Endothelial cell of umbilical vein (primary cell): ENCODE results near the gene HDX.

ENCODE experiments used
- POLR2AphosphoS5 ChIP-seq: IDR thresholded peaks from 2 replicates; pipeline ENCODE4 v1.6.1; 2012; ENCODE audit warnings: low read depth, mild to moderate bottlenecking, control low read depth, low read length, moderate library complexity; ENCODE audit not compliant: insufficient read depth
- TF ChIP-seq, protein P1 (sequence below), 2 donors: IDR thresholded peaks; 1 replicate in 1 of 2; 2 replicates in 1 of 2; pipeline ENCODE4 v1.5.1; 2011; ENCODE audit warnings: low read length in 2 of 2, mild to moderate bottlenecking in 2 of 2, moderate library complexity in 2 of 2, control low read depth in 1 of 2, inconsistent platforms in 1 of 2, low read depth in 1 of 2; ENCODE audit not compliant: insufficient read depth in 1 of 2; ENCODE audit errors: extremely low read depth in 1 of 2

DNA sequence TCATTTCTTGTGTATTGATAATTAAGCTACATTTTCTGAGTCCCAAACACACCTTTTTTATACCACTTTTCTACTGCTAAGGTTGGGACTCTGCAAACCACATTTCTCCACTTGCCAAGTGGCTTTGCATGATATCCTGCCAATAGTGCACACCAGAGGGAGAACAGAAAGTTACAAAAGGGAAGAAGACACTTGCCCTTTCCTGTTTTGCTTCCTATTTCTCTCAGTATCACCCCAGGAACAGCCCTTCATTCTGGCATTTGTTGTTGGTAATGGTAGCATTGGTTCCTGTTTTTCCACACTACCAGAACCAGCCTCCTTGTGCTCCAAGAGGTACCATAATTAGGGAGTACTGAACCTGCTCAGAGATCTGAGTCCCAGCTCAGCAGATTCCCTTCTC lies 87.1 kb downstream of the HDX start:
- TF ChIP-seq, protein P1, sequence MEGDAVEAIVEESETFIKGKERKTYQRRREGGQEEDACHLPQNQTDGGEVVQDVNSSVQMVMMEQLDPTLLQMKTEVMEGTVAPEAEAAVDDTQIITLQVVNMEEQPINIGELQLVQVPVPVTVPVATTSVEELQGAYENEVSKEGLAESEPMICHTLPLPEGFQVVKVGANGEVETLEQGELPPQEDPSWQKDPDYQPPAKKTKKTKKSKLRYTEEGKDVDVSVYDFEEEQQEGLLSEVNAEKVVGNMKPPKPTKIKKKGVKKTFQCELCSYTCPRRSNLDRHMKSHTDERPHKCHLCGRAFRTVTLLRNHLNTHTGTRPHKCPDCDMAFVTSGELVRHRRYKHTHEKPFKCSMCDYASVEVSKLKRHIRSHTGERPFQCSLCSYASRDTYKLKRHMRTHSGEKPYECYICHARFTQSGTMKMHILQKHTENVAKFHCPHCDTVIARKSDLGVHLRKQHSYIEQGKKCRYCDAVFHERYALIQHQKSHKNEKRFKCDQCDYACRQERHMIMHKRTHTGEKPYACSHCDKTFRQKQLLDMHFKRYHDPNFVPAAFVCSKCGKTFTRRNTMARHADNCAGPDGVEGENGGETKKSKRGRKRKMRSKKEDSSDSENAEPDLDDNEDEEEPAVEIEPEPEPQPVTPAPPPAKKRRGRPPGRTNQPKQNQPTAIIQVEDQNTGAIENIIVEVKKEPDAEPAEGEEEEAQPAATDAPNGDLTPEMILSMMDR (IDR thresholded peaks at IDR 0.05; ENCODE audit: extremely low read depth in 1 of 2, insufficient read depth in 1 of 2, low read depth in 1 of 2, low read length in 2 of 2) = no peak
- no peak for TF ChIP-seq POLR2AphosphoS5
